Uterus (tissue), 4 donors: ENCODE measurements around the gene HRK. TPM values are rescaled to one million over a fixed set of nuclear protein-coding genes. Genes with fewer than 3 reads are reported as not detected.

Experiments used
- DNase-seq, 2 donors: peaks; one replicate each; pipeline ENCODE4 v3.0.0-alpha.2; 2019 to 2020
- H3K27ac ChIP-seq, 2 donors: fragments of 200-600 bp; sonication (generic); 1 replicate in 1 of 2; 2 replicates in 1 of 2; pipeline ENCODE4 v1.5.1; 2016 to 2018
- H3K27me3 ChIP-seq, 2 donors: fragments of 200-600 bp; sonication (generic); one replicate each; pipeline ENCODE4 v1.5.1; 2018 to 2019; ENCODE audit warnings: control low read depth in 1 of 2
- H3K36me3 ChIP-seq, 2 donors: fragments of 200-600 bp; sonication (generic); one replicate each; pipeline ENCODE4 v1.5.1; 2019; ENCODE audit warnings: control low read depth in 1 of 2
- H3K4me1 ChIP-seq, 2 donors: fragments of 200-600 bp; sonication (generic); one replicate each; pipeline ENCODE4 v1.5.1; 2018 to 2019; ENCODE audit warnings: control low read depth in 1 of 2
- H3K4me3 ChIP-seq, 2 donors: fragments of 200-600 bp; sonication (generic); 1 replicate in 1 of 2; 2 replicates in 1 of 2; pipeline ENCODE4 v1.5.1; 2018 to 2019; ENCODE audit warnings: mild to moderate bottlenecking in 1 of 2
- H3K9me3 ChIP-seq, 2 donors: fragments of 200-600 bp; sonication (generic); one replicate each; pipeline ENCODE4 v1.5.1; 2019; ENCODE audit warnings: control low read depth in 1 of 2
- POLR2A ChIP-seq, 2 donors: fragments of 450-650 bp; IDR thresholded peaks; one replicate each; pipeline ENCODE4 v1.6.1; 2016; ENCODE audit warnings: antibody characterized with exemption in 2 of 2, mild to moderate bottlenecking in 1 of 2, moderate library complexity in 1 of 2
- intact Hi-C: fragments of 100-400 bp; cut with DNase I; formaldehyde crosslinking; loops from one replicate; pipeline ENCODE4 v1.15.1; 2023; ENCODE audit warnings: low total_unique reads
- total RNA-seq, 4 donors: library from RNA; depleted of rRNA in 3 of 4; stranded (reverse); fragments of >200 nt in 3 of 4; gene quantifications; one replicate each; pipeline versions ENCODE4 v1.1.0 to v1.2.4, GENCODE V29; 2014 to 2023
- TF ChIP-seq, protein P1 (sequence below), 4 experiments: fragments of 200-600 bp in 2 of 4; fragments of 450-650 bp in 2 of 4; sonication (generic) in 2 of 4; IDR thresholded peaks; one replicate each; pipeline ENCODE4 v1.5.1; 2016 to 2019; ENCODE audit warnings: antibody characterized with exemption in 4 of 4, mild to moderate bottlenecking in 2 of 4, moderate library complexity in 1 of 4
- donor health status: DM: yes; HTN: yes; CAD: no.

Gene HRK
- total RNA-seq, 4 donors from 2014 or later = 0.55 to 1.5 TPM; not detected in 2

DNA sequence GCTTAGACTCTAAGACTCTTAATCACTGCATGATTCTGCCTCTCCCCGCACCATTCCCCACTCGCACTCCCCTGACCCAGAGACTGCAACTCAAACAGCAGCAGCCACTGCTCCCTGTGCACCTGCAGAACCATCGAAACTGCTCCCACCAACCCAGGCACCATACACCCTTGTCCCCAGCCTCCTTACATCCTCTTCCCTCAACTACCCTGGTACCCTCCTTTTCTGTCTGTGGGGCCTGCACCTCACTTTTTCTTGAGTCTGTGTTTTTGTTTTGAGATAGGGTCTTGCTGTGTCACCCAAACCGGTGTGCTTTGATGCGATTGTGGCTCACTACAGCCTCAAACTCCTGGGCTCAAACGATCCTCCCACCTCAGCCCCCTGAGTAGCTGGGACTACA, 73.7 kb downstream of the HRK start:
- Histone ChIP-seq H3K36me3 (no peaks in the 10 kb centered on the region), H3K4me3 (no peak overlapping the region), H3K27me3 (no peaks in the 10 kb centered on the region), H3K9me3 (no peaks in the 10 kb centered on the region), H3K4me1 (no peaks in the 10 kb centered on the region), H3K27ac (no peak overlapping the region)
- TF ChIP-seq POLR2A (IDR thresholded peaks at IDR 0.05) = no peak
- TF ChIP-seq, protein P1, sequence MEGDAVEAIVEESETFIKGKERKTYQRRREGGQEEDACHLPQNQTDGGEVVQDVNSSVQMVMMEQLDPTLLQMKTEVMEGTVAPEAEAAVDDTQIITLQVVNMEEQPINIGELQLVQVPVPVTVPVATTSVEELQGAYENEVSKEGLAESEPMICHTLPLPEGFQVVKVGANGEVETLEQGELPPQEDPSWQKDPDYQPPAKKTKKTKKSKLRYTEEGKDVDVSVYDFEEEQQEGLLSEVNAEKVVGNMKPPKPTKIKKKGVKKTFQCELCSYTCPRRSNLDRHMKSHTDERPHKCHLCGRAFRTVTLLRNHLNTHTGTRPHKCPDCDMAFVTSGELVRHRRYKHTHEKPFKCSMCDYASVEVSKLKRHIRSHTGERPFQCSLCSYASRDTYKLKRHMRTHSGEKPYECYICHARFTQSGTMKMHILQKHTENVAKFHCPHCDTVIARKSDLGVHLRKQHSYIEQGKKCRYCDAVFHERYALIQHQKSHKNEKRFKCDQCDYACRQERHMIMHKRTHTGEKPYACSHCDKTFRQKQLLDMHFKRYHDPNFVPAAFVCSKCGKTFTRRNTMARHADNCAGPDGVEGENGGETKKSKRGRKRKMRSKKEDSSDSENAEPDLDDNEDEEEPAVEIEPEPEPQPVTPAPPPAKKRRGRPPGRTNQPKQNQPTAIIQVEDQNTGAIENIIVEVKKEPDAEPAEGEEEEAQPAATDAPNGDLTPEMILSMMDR (IDR thresholded peaks at IDR 0.05) = no peak
- intact Hi-C loops = no loop called here
- DNase-seq = no peak

- no peaks in the 10 kb centered on the region for H3K4me1 ChIP-seq
- no peaks in the 10 kb centered on the region for H3K9me3 ChIP-seq
- H3K27ac ChIP-seq = no peak overlapping the region
- no peaks in the 10 kb centered on the region for H3K36me3 ChIP-seq
- DNase-seq = no peak
- no peak overlapping the region for H3K4me3 ChIP-seq
- intact Hi-C loops = no loop called here
- H3K27me3 ChIP-seq = no peaks in the 10 kb centered on the region
- no peak for TF ChIP-seq POLR2A (IDR thresholded peaks at IDR 0.05)
- TF ChIP-seq, protein P1 (IDR thresholded peaks at IDR 0.05) = no peak
These were observed 74.3 kb downstream of the HRK start for GRCh38 chr12:116806845-116807440.

Other genes with a start within 250 kb of the HRK start
- gene SPRING1, start 143.4 kb downstream of the HRK start, total RNA-seq = 10 to 100 TPM; 14.3 to 26.2 (median 20.2) TPM
- gene RNFT2, start 143.1 kb downstream of the HRK start, total RNA-seq = 1 to 10 TPM in 2 of 4 donors, not detected in 2; 1.4 to 4.7 TPM
- gene FBXW8, start 29.5 kb upstream of the HRK start, total RNA-seq = 10 to 100 TPM in 2 of 4 donors, 1 to 10 TPM in 2; 5.9 to 28.0 (median 15.3) TPM
- gene TESC, start 218.0 kb upstream of the HRK start, total RNA-seq = 10 to 100 TPM in 1 of 4 donors, 1 to 10 TPM in 2, under 1 TPM in 1; 0.77 to 29.4 (median 8.0) TPM